ENCODE results near the gene TVP23C.
"Not testable (repeated sequence)": the region's sequence is repeated elsewhere in the genome, so short reads cannot be mapped to it uniquely, and the experiment has no call there.

The TVP23C gene

DNA sequence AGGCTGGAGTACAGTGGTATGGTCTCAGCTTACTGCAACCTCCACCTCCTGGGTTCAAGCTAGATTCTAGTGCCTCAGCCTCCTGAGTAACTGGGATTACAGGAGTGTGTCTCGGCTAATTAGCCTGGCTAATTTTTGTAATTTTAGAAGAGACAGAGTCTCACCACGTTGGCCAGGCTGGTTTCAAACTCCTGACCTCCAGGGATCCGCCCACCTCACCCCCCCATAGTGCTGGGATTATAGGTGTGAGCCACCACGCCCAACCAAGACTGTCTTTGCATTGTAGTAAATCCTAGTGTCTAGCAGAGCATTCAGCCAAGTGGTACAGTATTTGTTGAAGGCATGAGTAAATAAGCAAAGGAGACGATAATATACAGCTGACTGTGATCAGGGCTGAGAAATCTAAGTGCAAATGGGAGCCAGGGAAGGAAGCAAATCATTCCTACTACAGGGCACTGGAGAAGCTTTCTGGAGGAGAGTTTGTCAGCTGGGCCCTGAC, 5.9 kb downstream of the TVP23C start:
- not testable (repeated sequence) for H3K4me3 Mint-ChIP-seq; DNase-seq; H3K27me3 Mint-ChIP-seq (ENCODE audit: low read depth, poor library complexity); H3K27ac Mint-ChIP-seq
- H3K36me3 Mint-ChIP-seq (ENCODE audit: low read depth) = peaks cover 59% of the 10 kb centered on the region
- peaks cover 23% of the 10 kb centered on the region for H3K9me3 Mint-ChIP-seq
- peaks cover 18% of the 10 kb centered on the region for H3K4me1 Mint-ChIP-seq

DNA sequence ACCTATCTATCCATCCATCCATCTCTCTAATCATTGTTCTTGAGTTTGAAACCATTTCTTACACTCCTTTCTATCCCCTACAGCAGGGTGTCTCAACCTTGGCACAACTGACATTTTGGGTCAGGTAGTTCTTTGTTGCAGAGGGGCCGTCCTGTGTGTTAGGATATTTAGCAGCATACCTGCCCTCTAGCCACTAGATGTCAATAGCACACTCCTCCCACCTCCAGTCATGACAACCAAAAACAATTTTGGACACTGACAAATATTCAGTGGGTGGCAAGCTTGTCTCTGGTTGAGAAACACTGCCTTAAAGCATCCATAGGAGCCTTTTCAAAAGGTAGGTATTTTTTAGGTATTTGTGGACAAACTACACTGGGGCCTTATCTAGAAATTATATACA, 10.4 kb downstream of the TVP23C start:
- H3K9me3 Mint-ChIP-seq = not testable (repeated sequence)

DNA sequence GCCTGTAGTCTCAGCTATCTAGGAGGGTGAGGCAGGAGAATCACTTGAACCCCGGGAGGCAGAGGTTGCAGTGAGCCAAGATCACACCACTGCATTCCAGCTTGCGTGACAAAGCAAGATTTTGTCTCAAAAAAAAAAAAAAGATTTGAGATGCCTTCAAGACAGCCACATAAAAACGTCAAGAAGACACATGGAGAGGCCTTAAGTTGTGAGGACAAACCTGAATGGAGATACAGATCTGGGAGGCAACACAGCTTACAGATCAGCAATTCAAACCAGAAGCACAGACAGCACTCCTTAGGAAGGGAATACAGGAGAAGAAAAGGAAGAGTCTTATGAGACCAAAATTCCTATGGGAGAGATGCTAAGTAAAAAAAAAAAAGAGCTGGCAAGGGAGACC, 13.7 kb downstream of the TVP23C start:
- H3K36me3 Mint-ChIP-seq (ENCODE audit: low read depth) = peaks cover 42% of the 10 kb centered on the region
- not testable (repeated sequence) for H3K9me3 Mint-ChIP-seq; H3K27me3 Mint-ChIP-seq (ENCODE audit: low read depth, poor library complexity); DNase-seq; H3K4me3 Mint-ChIP-seq
- H3K27ac Mint-ChIP-seq = peak overlapping the region; percentile 8
- H3K4me1 Mint-ChIP-seq = peaks cover 21% of the 10 kb centered on the region

More for the DNA sequence above, 10.4 kb downstream of the TVP23C start:
- Mint-ChIP-seq H3K36me3 (ENCODE audit: low read depth) (peaks cover 45% of the 10 kb centered on the region), H3K4me1 (peaks cover 21% of the 10 kb centered on the region)
- not testable (repeated sequence) for H3K4me3 Mint-ChIP-seq; H3K27ac Mint-ChIP-seq; H3K27me3 Mint-ChIP-seq (ENCODE audit: low read depth, poor library complexity); DNase-seq

DNA sequence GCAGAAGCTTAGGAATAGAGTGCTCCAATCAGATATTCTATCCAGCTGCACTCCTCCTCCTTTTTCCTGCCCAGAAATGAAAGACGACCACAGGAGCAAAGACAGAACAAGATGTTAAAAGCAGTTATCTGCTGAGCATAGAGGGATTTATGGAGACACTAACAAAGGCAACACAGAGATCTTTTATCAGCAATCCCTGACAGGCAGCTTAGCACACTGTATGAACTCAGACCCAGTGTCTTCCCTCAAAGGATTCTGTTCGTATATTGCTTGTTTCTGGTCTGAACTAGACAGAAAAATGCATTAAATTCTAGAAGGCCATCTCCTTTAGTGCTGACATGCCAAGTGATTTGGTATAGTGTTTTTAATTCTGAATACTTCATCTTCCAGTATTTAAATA, 16.7 kb downstream of the TVP23C start:
- not testable (repeated sequence) for DNase-seq; H3K4me3 Mint-ChIP-seq; H3K27me3 Mint-ChIP-seq (ENCODE audit: low read depth, poor library complexity); H3K9me3 Mint-ChIP-seq; H3K27ac Mint-ChIP-seq
- H3K4me1 Mint-ChIP-seq = peaks cover 21% of the 10 kb centered on the region
- H3K36me3 Mint-ChIP-seq (ENCODE audit: low read depth) = peaks cover 52% of the 10 kb centered on the region

DNA sequence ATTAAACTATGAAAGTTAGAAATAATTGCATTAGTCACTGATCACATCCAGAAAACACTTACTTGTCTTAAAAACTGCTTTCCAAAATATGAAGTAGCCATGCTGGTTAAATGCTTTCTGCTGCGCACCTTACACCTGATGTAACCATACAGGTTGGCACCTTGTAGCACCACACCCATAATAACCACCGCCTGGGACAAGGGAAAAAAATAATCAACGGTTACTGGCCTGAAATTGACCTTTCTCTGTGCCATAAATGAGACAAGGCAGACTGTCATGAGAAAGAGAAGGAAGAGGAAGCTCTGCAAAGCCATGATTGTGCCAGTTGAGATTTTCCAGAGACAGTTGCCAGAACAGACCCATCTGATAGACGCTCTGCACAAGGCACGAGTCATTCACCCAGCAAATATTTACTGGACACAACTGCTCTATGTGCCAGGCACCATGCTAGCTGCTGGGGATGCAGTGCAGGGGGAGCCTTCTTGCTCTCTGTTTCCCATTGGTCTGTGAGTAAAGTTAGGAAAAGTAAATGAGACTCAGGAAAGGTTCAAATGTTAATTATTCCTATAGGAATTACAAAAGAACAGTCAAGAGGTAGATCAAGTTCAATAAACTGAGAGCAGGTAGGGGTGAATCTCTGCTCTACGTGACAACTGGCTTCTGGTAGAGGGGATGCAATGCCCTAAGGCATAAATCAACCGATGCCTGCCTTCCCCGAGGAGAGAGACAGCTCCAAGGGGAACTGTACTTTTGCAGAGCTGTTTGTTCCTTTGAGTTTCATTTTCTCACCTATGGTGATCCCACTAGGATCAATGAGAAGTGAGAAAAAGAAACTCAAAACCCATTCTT, 22.7 kb downstream of the TVP23C start:
- H3K36me3 Mint-ChIP-seq (ENCODE audit: low read depth) = peaks cover 61% of the 10 kb centered on the region
- not testable (repeated sequence) for H3K9me3 Mint-ChIP-seq; DNase-seq; H3K27ac Mint-ChIP-seq; H3K4me1 Mint-ChIP-seq; H3K4me3 Mint-ChIP-seq; H3K27me3 Mint-ChIP-seq (ENCODE audit: low read depth, poor library complexity)

DNA sequence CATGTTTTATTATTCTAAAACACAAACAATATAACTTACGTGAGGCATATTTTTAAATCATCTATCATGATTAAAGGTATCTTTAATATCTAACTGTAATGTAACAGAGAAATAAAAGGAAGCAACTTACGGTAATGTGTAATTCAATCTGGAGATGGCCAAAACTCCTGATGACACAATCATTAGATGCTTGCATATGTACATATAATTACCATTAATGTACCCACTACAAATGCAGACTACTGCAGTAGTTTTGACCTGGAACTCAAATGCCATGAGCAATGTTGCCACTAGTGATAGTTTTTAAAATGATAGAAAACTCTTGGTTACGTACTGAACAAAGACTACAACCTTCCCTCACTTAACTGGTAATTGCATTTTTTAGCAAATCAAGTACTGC, 30.2 kb downstream of the TVP23C start:
- H3K36me3 Mint-ChIP-seq (ENCODE audit: low read depth) = peaks cover 47% of the 10 kb centered on the region
- peaks cover 13% of the 10 kb centered on the region for H3K9me3 Mint-ChIP-seq
- not testable (repeated sequence) for H3K27ac Mint-ChIP-seq; H3K27me3 Mint-ChIP-seq (ENCODE audit: low read depth, poor library complexity); H3K4me1 Mint-ChIP-seq; DNase-seq; H3K4me3 Mint-ChIP-seq

DNA sequence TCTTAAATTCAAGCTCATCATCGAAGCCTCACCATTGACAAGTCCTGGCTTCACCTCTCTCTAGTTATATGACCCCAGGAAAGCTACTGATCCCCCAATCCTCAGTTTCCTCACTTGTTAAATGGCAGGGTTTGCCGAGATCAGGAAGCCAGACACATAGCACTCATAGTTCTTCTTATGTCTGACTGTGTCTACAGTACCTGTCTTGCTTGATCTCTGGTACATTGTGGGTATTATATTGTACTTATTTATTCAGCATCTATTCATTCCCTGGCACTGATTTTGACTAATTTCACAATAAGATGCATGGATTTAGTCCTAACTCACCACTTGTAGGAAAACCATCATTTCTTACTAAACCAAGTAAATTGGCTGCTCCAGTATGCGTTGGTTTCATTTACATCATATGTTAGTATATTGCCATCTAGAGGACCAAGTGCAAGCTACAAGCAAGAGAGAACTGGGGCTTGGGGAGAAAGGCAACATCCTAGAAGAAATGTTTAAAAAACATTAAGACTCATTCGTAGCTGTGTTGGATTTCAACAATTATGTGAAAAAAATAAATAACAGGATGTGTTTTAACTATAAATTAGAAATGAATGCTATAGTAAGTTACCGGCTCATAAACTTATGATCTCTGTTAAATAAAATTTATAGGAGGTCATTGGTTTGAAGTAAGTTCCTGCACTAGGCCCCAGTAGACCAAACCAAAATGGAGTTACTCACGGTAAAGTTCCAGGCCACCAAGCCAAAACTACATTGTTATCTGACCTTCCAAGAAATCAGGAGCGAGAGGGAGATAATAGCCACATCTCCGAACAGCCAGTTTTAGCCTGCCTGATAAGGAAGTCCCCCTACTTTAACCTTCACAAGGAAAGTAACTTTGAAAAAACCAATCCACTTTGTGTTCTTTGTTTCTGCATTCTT, 36.7 kb downstream of the TVP23C start:
- H3K27ac Mint-ChIP-seq; H3K4me3 Mint-ChIP-seq; H3K9me3 Mint-ChIP-seq; H3K4me1 Mint-ChIP-seq; H3K27me3 Mint-ChIP-seq (ENCODE audit: low read depth, poor library complexity): not testable (repeated sequence)
- peak; percentile 9 for DNase-seq
- TF ChIP-seq, protein P1, sequence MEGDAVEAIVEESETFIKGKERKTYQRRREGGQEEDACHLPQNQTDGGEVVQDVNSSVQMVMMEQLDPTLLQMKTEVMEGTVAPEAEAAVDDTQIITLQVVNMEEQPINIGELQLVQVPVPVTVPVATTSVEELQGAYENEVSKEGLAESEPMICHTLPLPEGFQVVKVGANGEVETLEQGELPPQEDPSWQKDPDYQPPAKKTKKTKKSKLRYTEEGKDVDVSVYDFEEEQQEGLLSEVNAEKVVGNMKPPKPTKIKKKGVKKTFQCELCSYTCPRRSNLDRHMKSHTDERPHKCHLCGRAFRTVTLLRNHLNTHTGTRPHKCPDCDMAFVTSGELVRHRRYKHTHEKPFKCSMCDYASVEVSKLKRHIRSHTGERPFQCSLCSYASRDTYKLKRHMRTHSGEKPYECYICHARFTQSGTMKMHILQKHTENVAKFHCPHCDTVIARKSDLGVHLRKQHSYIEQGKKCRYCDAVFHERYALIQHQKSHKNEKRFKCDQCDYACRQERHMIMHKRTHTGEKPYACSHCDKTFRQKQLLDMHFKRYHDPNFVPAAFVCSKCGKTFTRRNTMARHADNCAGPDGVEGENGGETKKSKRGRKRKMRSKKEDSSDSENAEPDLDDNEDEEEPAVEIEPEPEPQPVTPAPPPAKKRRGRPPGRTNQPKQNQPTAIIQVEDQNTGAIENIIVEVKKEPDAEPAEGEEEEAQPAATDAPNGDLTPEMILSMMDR (IDR thresholded peaks at IDR 0.05) = peak; percentile 59
- peaks cover 33% of the 10 kb centered on the region for H3K36me3 Mint-ChIP-seq (ENCODE audit: low read depth)

DNA sequence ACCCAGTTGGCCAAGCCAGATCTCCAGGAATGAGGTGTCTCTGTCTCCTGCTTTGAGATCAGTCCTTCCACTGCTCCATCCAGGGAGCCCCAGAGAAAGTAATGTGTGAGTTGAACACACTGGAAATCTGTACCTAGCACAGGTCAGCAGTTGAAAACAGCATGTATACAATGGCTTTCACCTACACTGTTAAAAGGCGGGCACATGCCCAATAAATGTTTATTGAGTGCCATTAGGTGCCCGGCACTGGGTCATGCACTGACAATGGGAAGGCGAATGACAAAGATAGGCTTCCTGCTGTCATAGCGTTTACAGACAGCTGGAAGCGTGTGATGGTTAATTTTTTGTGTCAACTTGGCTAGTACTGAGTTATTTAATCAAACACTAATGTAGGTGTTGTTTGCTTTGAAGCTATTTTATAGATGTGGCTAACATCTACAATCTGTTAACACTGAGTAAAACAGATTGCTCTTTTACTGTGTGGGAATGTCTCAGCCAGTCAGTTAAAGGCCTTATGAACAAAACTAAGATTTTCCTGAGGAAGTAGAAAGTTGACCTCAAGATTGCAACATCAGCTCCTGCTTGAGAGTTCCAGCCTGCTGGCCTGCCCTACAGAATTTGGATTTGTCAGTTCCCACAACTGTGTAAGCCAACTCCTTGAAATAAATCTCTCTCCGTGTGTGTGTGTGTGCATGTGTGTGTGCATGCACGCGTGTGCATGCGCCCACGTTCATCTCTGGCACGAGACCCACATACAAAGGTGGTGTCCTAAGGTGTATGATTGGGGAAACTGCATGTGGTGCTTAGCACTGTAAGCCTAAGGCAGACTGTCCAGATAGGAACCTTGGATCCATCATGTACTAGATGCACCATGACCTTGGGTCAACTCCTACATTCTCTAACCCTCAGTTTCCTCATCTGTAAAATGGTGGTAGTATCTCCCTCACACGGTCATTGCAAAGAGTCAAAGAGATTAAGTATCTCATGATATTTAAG, 38.0 kb downstream of the TVP23C start:
- not testable (repeated sequence) for DNase-seq; H3K4me3 Mint-ChIP-seq; H3K27me3 Mint-ChIP-seq (ENCODE audit: low read depth, poor library complexity); H3K27ac Mint-ChIP-seq; H3K4me1 Mint-ChIP-seq; H3K9me3 Mint-ChIP-seq
- H3K36me3 Mint-ChIP-seq (ENCODE audit: low read depth) = peaks cover 27% of the 10 kb centered on the region

Data from nephron progenitor cell (in vitro differentiated cells).